HCT116 (cell line): ENCODE data around the gene MDP1.
"Not testable (repeated sequence)": the region's sequence is repeated elsewhere in the genome, so short reads cannot be mapped to it uniquely, and the experiment has no call there.

Experiments used
- EGR1 ChIP-seq: IDR thresholded peaks from 2 replicates; pipeline ENCODE4 v1.6.1; 2012; ENCODE audit warnings: low read depth
- EZH2 ChIP-seq: fragments of 200-600 bp; sonication (generic); IDR thresholded peaks from 2 replicates; pipeline ENCODE4 v1.6.1; 2017; ENCODE audit warnings: antibody characterized with exemption, mixed run types
- EZH2phosphoT487 ChIP-seq: fragments of 200-600 bp; IDR thresholded peaks from 2 replicates; pipeline ENCODE4 v1.6.1; 2018; ENCODE audit warnings: antibody characterized with exemption, borderline replicate concordance
- POLR2A ChIP-seq: IDR thresholded peaks from 2 replicates; pipeline ENCODE4 v1.7.0; 2011; ENCODE audit warnings: borderline replicate concordance; ENCODE audit not compliant: insufficient read depth, insufficient read length; ENCODE audit errors: extremely low read depth
- POLR2AphosphoS5 ChIP-seq: IDR thresholded peaks from 2 replicates; pipeline ENCODE4 v1.6.1; 2011; ENCODE audit warnings: mild to moderate bottlenecking, low read depth, low read length, moderate library complexity
- RAD21 ChIP-seq: IDR thresholded peaks from 2 replicates; pipeline ENCODE4 v1.6.1; 2012; ENCODE audit warnings: low read depth, mild to moderate bottlenecking
- SP1 ChIP-seq: IDR thresholded peaks from 2 replicates; pipeline ENCODE4 v1.6.1; 2012; ENCODE audit warnings: low read depth
- TCF7L2 ChIP-seq: IDR thresholded peaks from 2 replicates; pipeline ENCODE4 v1.7.0; 2011; ENCODE audit warnings: borderline replicate concordance, inconsistent platforms; ENCODE audit not compliant: insufficient read depth, insufficient read length; ENCODE audit errors: extremely low read depth
- YY1 ChIP-seq: IDR thresholded peaks from 2 replicates; pipeline ENCODE4 v1.6.1; 2011; ENCODE audit warnings: low read length, low read depth, moderate library complexity, mild to moderate bottlenecking; ENCODE audit not compliant: insufficient replicate concordance; ENCODE audit errors: extremely low read depth
- ZNF274 ChIP-seq: fragments of 200-500 bp; sonication (Bioruptor generic); IDR thresholded peaks from 2 replicates; pipeline ENCODE4 v1.6.1; 2014; ENCODE audit warnings: mild to moderate bottlenecking, low read depth, low read length, inconsistent platforms
- TF ChIP-seq, protein P1 (sequence below), 3 experiments: fragments of 200-600 bp in 1 of 3; sonication (generic) in 1 of 3; IDR thresholded peaks in 2 of 3; conservative IDR thresholded peaks in 1 of 3; 2 replicates each; pipeline ENCODE4 v1.5.1; 2012 to 2017; ENCODE audit warnings: low read depth in 2 of 3, low read length in 2 of 3, antibody characterized with exemption in 1 of 3, borderline replicate concordance in 1 of 3, control low read depth in 1 of 3, mild to moderate bottlenecking in 1 of 3, mixed read lengths in 1 of 3, mixed run types in 1 of 3, moderate library complexity in 1 of 3; ENCODE audit not compliant: insufficient read depth in 1 of 3
- TF ChIP-seq, protein P2 (sequence below): IDR thresholded peaks from 2 replicates; pipeline ENCODE4 v1.6.1; 2011; ENCODE audit warnings: mild to moderate bottlenecking, low read length, moderate library complexity; ENCODE audit not compliant: insufficient replicate concordance; ENCODE audit errors: extremely low read depth
- TF ChIP-seq, protein P3 (sequence below): IDR thresholded peaks from 2 replicates; pipeline ENCODE4 v1.6.1; 2012

DNA sequence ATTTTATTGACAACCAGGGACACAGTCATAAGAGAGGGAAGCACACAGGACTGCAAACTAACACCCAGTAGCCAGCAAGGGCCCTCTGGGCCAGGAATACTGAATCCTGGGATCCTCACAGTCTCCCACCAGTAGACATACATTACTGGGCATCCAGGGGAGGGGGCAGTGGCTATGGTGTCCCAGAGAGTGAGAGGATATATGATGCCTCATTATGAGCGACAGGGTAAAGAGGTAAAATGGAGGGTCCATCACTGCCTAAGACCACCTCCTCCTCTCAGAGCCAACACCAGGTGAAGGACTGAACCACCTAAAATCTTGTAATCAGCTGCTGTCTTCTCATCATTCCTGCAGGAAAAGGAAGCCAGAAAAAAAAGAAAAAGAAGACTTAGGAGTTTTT, 1.0 kb upstream of the MDP1 start:
- TF ChIP-seq POLR2A, POLR2AphosphoS5, SP1, ZNF274, EZH2phosphoT487, RAD21, EZH2, EGR1, YY1, TCF7L2: not testable (repeated sequence)
- TF ChIP-seq, protein P1, sequence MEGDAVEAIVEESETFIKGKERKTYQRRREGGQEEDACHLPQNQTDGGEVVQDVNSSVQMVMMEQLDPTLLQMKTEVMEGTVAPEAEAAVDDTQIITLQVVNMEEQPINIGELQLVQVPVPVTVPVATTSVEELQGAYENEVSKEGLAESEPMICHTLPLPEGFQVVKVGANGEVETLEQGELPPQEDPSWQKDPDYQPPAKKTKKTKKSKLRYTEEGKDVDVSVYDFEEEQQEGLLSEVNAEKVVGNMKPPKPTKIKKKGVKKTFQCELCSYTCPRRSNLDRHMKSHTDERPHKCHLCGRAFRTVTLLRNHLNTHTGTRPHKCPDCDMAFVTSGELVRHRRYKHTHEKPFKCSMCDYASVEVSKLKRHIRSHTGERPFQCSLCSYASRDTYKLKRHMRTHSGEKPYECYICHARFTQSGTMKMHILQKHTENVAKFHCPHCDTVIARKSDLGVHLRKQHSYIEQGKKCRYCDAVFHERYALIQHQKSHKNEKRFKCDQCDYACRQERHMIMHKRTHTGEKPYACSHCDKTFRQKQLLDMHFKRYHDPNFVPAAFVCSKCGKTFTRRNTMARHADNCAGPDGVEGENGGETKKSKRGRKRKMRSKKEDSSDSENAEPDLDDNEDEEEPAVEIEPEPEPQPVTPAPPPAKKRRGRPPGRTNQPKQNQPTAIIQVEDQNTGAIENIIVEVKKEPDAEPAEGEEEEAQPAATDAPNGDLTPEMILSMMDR (IDR thresholded peaks at IDR 0.05 in 2 of 3, conservative IDR thresholded peaks at IDR 0.05 in 1 of 3; ENCODE audit: borderline replicate concordance in 1 of 3, insufficient read depth in 1 of 3, low read depth in 2 of 3, low read length in 2 of 3) = not testable (repeated sequence)
- TF ChIP-seq, protein P2, sequence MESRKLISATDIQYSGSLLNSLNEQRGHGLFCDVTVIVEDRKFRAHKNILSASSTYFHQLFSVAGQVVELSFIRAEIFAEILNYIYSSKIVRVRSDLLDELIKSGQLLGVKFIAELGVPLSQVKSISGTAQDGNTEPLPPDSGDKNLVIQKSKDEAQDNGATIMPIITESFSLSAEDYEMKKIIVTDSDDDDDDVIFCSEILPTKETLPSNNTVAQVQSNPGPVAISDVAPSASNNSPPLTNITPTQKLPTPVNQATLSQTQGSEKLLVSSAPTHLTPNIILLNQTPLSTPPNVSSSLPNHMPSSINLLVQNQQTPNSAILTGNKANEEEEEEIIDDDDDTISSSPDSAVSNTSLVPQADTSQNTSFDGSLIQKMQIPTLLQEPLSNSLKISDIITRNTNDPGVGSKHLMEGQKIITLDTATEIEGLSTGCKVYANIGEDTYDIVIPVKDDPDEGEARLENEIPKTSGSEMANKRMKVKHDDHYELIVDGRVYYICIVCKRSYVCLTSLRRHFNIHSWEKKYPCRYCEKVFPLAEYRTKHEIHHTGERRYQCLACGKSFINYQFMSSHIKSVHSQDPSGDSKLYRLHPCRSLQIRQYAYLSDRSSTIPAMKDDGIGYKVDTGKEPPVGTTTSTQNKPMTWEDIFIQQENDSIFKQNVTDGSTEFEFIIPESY = not testable (repeated sequence)
- TF ChIP-seq, protein P3, sequence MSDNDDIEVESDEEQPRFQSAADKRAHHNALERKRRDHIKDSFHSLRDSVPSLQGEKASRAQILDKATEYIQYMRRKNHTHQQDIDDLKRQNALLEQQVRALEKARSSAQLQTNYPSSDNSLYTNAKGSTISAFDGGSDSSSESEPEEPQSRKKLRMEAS = not testable (repeated sequence)
